ENCODE measurements around the gene TTYH1.

DNA sequence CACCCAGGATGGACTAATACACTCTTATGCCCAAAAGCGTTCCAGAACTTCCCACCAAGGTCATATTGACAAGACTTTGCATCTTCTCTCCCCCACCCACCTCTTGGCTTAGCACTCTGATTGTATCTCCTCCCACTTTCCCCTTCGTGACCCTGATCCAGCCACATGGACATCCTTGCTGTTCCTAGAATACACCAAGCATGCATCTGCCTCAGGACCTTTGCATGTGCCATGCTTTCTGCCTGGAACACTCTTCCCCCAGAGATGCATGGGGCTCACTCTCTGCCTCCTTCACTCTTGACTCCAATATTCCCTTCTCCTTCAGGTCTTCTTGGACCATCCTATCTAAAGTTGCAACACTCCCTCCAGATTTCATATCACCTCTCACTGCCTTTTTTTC, 34.4 kb upstream of the TTYH1 start:
- TF ChIP-seq POLR2AphosphoS5 (IDR thresholded peaks at IDR 0.05; ENCODE audit: insufficient read depth, low read depth, low read length), result no peak
- no peak for TF ChIP-seq CTCF (IDR thresholded peaks at IDR 0.05; ENCODE audit: extremely low read depth in 1 of 2, insufficient read depth in 1 of 2, low read depth in 1 of 2, low read length in 2 of 2)
- TF ChIP-seq MYC (IDR thresholded peaks at IDR 0.05; ENCODE audit: low read depth, low read length), result no peak
- TF ChIP-seq POLR2A (IDR thresholded peaks at IDR 0.05; ENCODE audit: low read depth, low read length), result no peak
- TF ChIP-seq EZH2 (IDR thresholded peaks at IDR 0.05; ENCODE audit: borderline replicate concordance, low read depth, low read length, severe bottlenecking), result no peak
- TF ChIP-seq FOS (IDR thresholded peaks at IDR 0.05; ENCODE audit: borderline replicate concordance, insufficient read depth, low read length), result no peak
- TF ChIP-seq MAX (IDR thresholded peaks at IDR 0.05; ENCODE audit: insufficient read depth, insufficient read length), result no peak
